KMS-11 (cell line): ENCODE data around the gene DLG2.
"Not testable (repeated sequence)": the region's sequence is repeated elsewhere in the genome, so short reads cannot be mapped to it uniquely, and the experiment has no call there.

ENCODE experiments used
- H2AFZ ChIP-seq: fragments of 200-600 bp; sonication (generic); 2 replicates; pipeline ENCODE4 v1.6.1; 2016; ENCODE audit warnings: antibody characterized with exemption, mixed run types, low read depth
- H3K27ac ChIP-seq: fragments of 200-600 bp; sonication (generic); 2 replicates; pipeline ENCODE4 v1.6.1; 2016; ENCODE audit warnings: mild to moderate bottlenecking, mixed run types
- H3K27me3 ChIP-seq: fragments of 200-600 bp; sonication (generic); 2 replicates; pipeline ENCODE4 v1.6.1; 2017; ENCODE audit warnings: mild to moderate bottlenecking, low read depth, mixed run types, moderate library complexity; ENCODE audit not compliant: insufficient read depth
- H3K36me3 ChIP-seq: fragments of 200-600 bp; sonication (generic); 2 replicates; pipeline ENCODE4 v1.6.1; 2017; ENCODE audit warnings: mild to moderate bottlenecking, mixed run types; ENCODE audit not compliant: insufficient read depth
- H3K4me1 ChIP-seq: fragments of 200-600 bp; sonication (generic); 2 replicates; pipeline ENCODE4 v1.6.1; 2016; ENCODE audit warnings: mild to moderate bottlenecking, low read depth, mixed run types; ENCODE audit not compliant: poor library complexity, severe bottlenecking
- H3K4me2 ChIP-seq: fragments of 200-600 bp; sonication (generic); 2 replicates; pipeline ENCODE4 v1.7.0; 2016; ENCODE audit warnings: mild to moderate bottlenecking, mixed run types
- H3K4me3 ChIP-seq: fragments of 200-600 bp; sonication (generic); IDR thresholded peaks from 2 replicates; pipeline ENCODE4 v1.6.1; 2017; ENCODE audit warnings: low read depth, low read length, mixed read lengths; ENCODE audit not compliant: insufficient read depth
- H3K79me2 ChIP-seq: fragments of 200-600 bp; sonication (generic); 2 replicates; pipeline ENCODE4 v1.6.1; 2016; ENCODE audit warnings: low read depth, mixed run types; ENCODE audit not compliant: insufficient read depth
- H3K9ac ChIP-seq: fragments of 200-600 bp; sonication (generic); 2 replicates; pipeline ENCODE4 v1.6.1; 2016; ENCODE audit warnings: mild to moderate bottlenecking, mixed run types
- H4K20me1 ChIP-seq: fragments of 200-600 bp; sonication (generic); 2 replicates; pipeline ENCODE4 v1.6.1; 2016; ENCODE audit warnings: mild to moderate bottlenecking, mixed run types; ENCODE audit not compliant: insufficient read depth
- CTCF ChIP-seq: fragments of 200-600 bp; sonication (generic); conservative IDR thresholded peaks from 2 replicates; pipeline ENCODE4 v1.6.1; 2017; ENCODE audit warnings: low read depth, mild to moderate bottlenecking, antibody characterized with exemption, low read length, moderate library complexity, mixed read lengths

DLG2 gene

GRCh38 chr11:85406841-85407240 is 220.3 kb downstream of the DLG2 start:
- Histone ChIP-seq H2AFZ (no peak overlapping the region), H3K4me1 (no peaks in the 10 kb centered on the region), H3K4me3 (no peak overlapping the region), H3K27ac (no peak overlapping the region), H3K9ac (no peak overlapping the region), H3K36me3 (no peaks in the 10 kb centered on the region), H3K79me2 (no peaks in the 10 kb centered on the region), H3K27me3 (no peaks in the 10 kb centered on the region), H4K20me1 (no peaks in the 10 kb centered on the region), H3K4me2 (no peak overlapping the region)
- TF ChIP-seq CTCF, result no peak

DNA sequence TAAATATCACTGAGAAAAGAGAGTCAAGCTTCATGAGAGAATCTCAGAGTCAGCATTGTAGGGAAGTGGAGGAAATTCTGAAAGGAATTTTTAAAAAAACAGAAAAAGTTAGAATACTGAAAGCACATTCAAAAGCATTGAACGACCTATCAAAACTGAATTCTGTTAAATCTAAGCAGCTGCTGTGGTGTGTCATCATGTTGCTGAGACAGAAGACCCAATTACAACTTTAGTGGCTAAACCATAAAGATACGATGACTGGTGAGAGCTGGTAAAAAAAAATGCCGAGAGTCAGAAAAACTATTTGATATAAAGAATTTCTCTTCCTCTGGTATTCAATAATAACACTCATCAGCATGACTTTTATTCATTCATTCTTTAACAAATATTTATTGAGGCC is 220.8 kb downstream of the DLG2 start:
- Histone ChIP-seq H3K36me3 (no peaks in the 10 kb centered on the region), H3K4me1 (no peaks in the 10 kb centered on the region), H3K4me3 (no peak overlapping the region), H3K79me2 (no peaks in the 10 kb centered on the region), H2AFZ (no peak overlapping the region), H4K20me1 (no peaks in the 10 kb centered on the region), H3K27ac (no peak overlapping the region), H3K4me2 (no peak overlapping the region), H3K9ac (no peak overlapping the region), H3K27me3 (no peaks in the 10 kb centered on the region)
- TF ChIP-seq CTCF, result no peak

DNA sequence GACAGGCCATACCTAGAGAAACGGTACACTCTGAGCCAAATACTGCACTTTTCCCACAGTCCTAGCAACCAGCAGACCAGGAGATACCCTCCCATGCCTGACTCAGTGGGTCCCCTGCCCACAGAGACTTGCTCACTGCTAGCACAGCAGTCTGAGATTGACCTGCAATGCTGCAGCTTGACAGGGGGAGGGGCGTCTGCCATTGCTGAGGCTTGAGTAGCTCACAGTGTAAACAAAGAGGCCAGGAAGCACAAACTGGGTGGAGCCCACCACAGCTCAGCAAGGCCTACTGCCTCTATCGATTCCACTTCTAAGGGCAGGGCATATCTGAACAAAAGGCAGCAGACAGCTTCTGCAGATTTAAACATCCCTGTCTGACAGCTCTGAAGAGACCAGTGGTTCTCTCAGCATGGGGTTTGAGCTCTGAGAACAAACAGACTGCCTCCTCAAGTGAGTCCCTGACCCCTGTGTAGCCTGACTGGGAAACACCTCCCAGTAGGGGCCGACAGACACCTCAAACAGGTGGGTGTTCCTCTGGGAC is 231.6 kb downstream of the DLG2 start:
- not testable (repeated sequence) for H3K4me3 ChIP-seq, H3K4me2 ChIP-seq, H2AFZ ChIP-seq, H3K36me3 ChIP-seq, H3K27ac ChIP-seq, H3K27me3 ChIP-seq, H3K79me2 ChIP-seq, H4K20me1 ChIP-seq, H3K9ac ChIP-seq, H3K4me1 ChIP-seq

DNA sequence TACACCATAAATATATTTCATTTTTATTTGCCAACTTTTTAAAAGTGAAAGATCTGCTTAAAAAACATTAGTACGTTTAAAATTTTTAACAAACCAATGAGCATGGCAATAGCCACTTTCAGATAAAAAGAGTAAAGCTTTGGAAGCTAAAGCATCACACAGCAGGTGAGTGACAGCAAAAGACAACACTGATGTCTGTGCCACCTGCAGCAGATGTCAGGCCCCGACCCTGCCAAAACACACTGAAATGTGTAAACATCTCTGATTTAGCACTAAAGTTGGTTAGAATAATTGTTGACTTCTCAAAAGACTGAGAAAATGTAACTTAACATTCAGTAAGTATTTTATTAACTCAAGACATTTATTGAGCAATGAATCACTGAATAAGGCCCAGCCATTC is 232.9 kb downstream of the DLG2 start:
- no peak for TF ChIP-seq CTCF

GRCh38 chr11:85391141-85391540 is 236.0 kb downstream of the DLG2 start:
- Histone ChIP-seq H3K27ac (no peak overlapping the region), H4K20me1 (no peaks in the 10 kb centered on the region), H3K4me2 (no peak overlapping the region), H3K79me2 (no peaks in the 10 kb centered on the region), H3K27me3 (no peaks in the 10 kb centered on the region), H3K36me3 (no peaks in the 10 kb centered on the region), H3K9ac (no peak overlapping the region), H2AFZ (no peak overlapping the region), H3K4me1 (peaks cover under 1% of the 10 kb centered on the region), H3K4me3 (no peak overlapping the region)
- no peak for TF ChIP-seq CTCF

More for the DNA sequence above, 232.9 kb downstream of the DLG2 start:
- no peak overlapping the region for H3K4me2 ChIP-seq
- H3K9ac ChIP-seq, result no peak overlapping the region
- H3K4me3 ChIP-seq, result no peak overlapping the region
- no peaks in the 10 kb centered on the region for H3K36me3 ChIP-seq
- no peaks in the 10 kb centered on the region for H3K27me3 ChIP-seq
- H4K20me1 ChIP-seq, result no peaks in the 10 kb centered on the region
- no peaks in the 10 kb centered on the region for H3K79me2 ChIP-seq
- H2AFZ ChIP-seq, result no peak overlapping the region
- no peak overlapping the region for H3K27ac ChIP-seq
- no peaks in the 10 kb centered on the region for H3K4me1 ChIP-seq
